ENCODE measurements around the gene ILF3. TPM values are rescaled to one million over a fixed set of nuclear protein-coding genes. Genes with fewer than 3 reads are reported as not detected.

ILF3 gene
- total and polyA plus RNA-seq, 2 of the 13 experiments (the other 11 are each of a cell fraction or from before 2014, with no cell fraction given), result 120 to 173 TPM

GRCh38 chr19:10653732-10654609 is at the start of gene ILF3 (continued):
- TF ChIP-seq SNRNP70 (IDR thresholded peaks at IDR 0.05; ENCODE audit: low read depth, low read length), result no peak
- TF ChIP-seq ZNF264 (CRISPR knock-in tag; IDR thresholded peaks at IDR 0.05), result peak; percentile 73
- peak; percentile 49; the same call in 1 of the 2 replicates for TF ChIP-seq ZNF205 (CRISPR knock-in tag; IDR thresholded peaks at IDR 0.05)
- no peak for TF ChIP-seq ZSCAN12 (CRISPR knock-in tag; IDR thresholded peaks at IDR 0.05)
- TF ChIP-seq ZMYM2 (CRISPR knock-in tag; IDR thresholded peaks at IDR 0.05), result no peak; the same call in 1 of the 2 replicates
- TF ChIP-seq NR2F2 (IDR thresholded peaks at IDR 0.05; ENCODE audit: borderline replicate concordance, low read depth), result no peak
- no peak for TF ChIP-seq GABPA (IDR thresholded peaks at IDR 0.05; ENCODE audit: low read depth, low read length)
- peak; percentile 84 for TF ChIP-seq GABPA (CRISPR knock-in tag; IDR thresholded peaks at IDR 0.05; ENCODE audit: low read depth)
- TF ChIP-seq, protein P1, sequence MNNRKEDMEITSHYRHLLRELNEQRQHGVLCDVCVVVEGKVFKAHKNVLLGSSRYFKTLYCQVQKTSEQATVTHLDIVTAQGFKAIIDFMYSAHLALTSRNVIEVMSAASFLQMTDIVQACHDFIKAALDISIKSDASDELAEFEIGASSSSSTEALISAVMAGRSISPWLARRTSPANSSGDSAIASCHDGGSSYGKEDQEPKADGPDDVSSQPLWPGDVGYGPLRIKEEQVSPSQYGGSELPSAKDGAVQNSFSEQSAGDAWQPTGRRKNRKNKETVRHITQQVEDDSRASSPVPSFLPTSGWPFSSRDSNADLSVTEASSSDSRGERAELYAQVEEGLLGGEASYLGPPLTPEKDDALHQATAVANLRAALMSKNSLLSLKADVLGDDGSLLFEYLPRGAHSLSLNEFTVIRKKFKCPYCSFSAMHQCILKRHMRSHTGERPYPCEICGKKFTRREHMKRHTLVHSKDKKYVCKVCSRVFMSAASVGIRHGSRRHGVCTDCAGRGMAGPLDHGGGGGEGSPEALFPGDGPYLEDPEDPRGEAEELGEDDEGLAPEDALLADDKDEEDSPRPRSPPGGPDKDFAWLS (CRISPR knock-in tag; IDR thresholded peaks at IDR 0.05; ENCODE audit: borderline replicate concordance), result no peak
- no peak for TF ChIP-seq ZNF619 (CRISPR knock-in tag; IDR thresholded peaks at IDR 0.05)
- TF ChIP-seq ZBTB38 (CRISPR knock-in tag; IDR thresholded peaks at IDR 0.05), result peak; percentile 88
- 0 out of 2 replicates have a peak, but pooled peaks have one; percentile 55 for TF ChIP-seq SIX4 (CRISPR knock-in tag; IDR thresholded peaks at IDR 0.05)
- TF ChIP-seq, protein P2, sequence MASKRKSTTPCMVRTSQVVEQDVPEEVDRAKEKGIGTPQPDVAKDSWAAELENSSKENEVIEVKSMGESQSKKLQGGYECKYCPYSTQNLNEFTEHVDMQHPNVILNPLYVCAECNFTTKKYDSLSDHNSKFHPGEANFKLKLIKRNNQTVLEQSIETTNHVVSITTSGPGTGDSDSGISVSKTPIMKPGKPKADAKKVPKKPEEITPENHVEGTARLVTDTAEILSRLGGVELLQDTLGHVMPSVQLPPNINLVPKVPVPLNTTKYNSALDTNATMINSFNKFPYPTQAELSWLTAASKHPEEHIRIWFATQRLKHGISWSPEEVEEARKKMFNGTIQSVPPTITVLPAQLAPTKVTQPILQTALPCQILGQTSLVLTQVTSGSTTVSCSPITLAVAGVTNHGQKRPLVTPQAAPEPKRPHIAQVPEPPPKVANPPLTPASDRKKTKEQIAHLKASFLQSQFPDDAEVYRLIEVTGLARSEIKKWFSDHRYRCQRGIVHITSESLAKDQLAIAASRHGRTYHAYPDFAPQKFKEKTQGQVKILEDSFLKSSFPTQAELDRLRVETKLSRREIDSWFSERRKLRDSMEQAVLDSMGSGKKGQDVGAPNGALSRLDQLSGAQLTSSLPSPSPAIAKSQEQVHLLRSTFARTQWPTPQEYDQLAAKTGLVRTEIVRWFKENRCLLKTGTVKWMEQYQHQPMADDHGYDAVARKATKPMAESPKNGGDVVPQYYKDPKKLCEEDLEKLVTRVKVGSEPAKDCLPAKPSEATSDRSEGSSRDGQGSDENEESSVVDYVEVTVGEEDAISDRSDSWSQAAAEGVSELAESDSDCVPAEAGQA (IDR thresholded peaks at IDR 0.05; ENCODE audit: low read depth), result peak; percentile 93
- TF ChIP-seq, protein P2 (CRISPR knock-in tag; IDR thresholded peaks at IDR 0.05; ENCODE audit: borderline replicate concordance), result no peak
- no peak; the same call in 1 of the 2 replicates for TF ChIP-seq HMG20A (CRISPR knock-in tag; IDR thresholded peaks at IDR 0.05; ENCODE audit: borderline replicate concordance)
- no peak for TF ChIP-seq ZNF549 (CRISPR knock-in tag; IDR thresholded peaks at IDR 0.05)
- TF ChIP-seq THAP9 (CRISPR knock-in tag; IDR thresholded peaks at IDR 0.05; ENCODE audit: borderline replicate concordance), result peak; percentile 97
- TF ChIP-seq ZNF569 (CRISPR knock-in tag; IDR thresholded peaks at IDR 0.05; ENCODE audit: borderline replicate concordance), result no peak
- TF ChIP-seq KDM1A (CRISPR knock-in tag; IDR thresholded peaks at IDR 0.05), result no peak
- TF ChIP-seq ZNF616 (CRISPR knock-in tag; IDR thresholded peaks at IDR 0.05; ENCODE audit: low read depth), result peak; percentile 79

All from HepG2 (cell line).